PC-3 (cell line): ENCODE measurements around the gene ADAM22. TPM values are rescaled to one million over a fixed set of nuclear protein-coding genes. Genes with fewer than 3 reads are reported as not detected.

Experiments
- ATAC-seq: fragments of 200-7000 bp; cut with Tn5 transposase; 2 replicates; pipeline ENCODE4 v1.9.1; 2020; ENCODE audit warnings: mild to moderate bottlenecking, moderate library complexity
- BruUV-seq: library from RNA; stranded (reverse); fragments of 400-500 nt; replicated peaks from 2 replicates; lab custom pipeline; 2021; lab: Mats Ljungman, UMichigan
- CTCF ChIA-PET: fragments of 300-600 bp; sonication (Branson Sonifier 250); formaldehyde crosslinking; loops from one replicate; lab custom pipeline; 2022; ENCODE audit warnings: antibody characterized with exemption; lab: Charles Lee
- POLR2A ChIA-PET: fragments of 300-600 bp; sonication (Branson Sonifier 250); formaldehyde crosslinking; loops from one replicate; lab custom pipeline; 2022; ENCODE audit warnings: antibody characterized with exemption; ENCODE audit not compliant: unreplicated experiment; lab: Charles Lee
- DNase-seq: peaks from one replicate; pipeline ENCODE4 v3.0.0-alpha.2; 2015
- H2AFZ ChIP-seq: fragments of 300-600 bp; sonication (generic); 2 replicates; pipeline ENCODE4 v1.6.0; 2016; ENCODE audit warnings: antibody characterized with exemption, low read length
- H3F3A ChIP-seq: fragments of 300-600 bp; sonication (generic); one replicate; pipeline ENCODE4 v1.6.0; 2017; ENCODE audit warnings: antibody characterized with exemption, low read length, control low read depth, mild to moderate bottlenecking; ENCODE audit not compliant: unreplicated experiment
- H3K27ac ChIP-seq: fragments of 300-600 bp; sonication (generic); 2 replicates; pipeline ENCODE4 v1.5.1; 2016; ENCODE audit warnings: mild to moderate bottlenecking, low read length
- H3K27me3 ChIP-seq: fragments of 300-600 bp; sonication (generic); 2 replicates; pipeline ENCODE4 v1.6.1; 2016; ENCODE audit warnings: low read length, mixed read lengths
- H3K36me3 ChIP-seq: fragments of 300-600 bp; sonication (generic); 2 replicates; pipeline ENCODE4 v1.6.1; 2016; ENCODE audit warnings: low read depth, mixed run types, low read length, mixed read lengths
- H3K4me1 ChIP-seq: fragments of 300-600 bp; sonication (generic); 2 replicates; pipeline ENCODE4 v1.5.1; 2016; ENCODE audit warnings: low read length; ENCODE audit not compliant: insufficient read depth
- H3K4me2 ChIP-seq: fragments of 300-600 bp; sonication (generic); 2 replicates; pipeline ENCODE4 v1.6.0; 2016; ENCODE audit warnings: low read length
- H3K4me3 ChIP-seq: fragments of 300-600 bp; sonication (generic); 2 replicates; pipeline ENCODE4 v1.5.1; 2016; ENCODE audit warnings: mild to moderate bottlenecking, low read length, mixed read lengths
- H3K79me2 ChIP-seq: fragments of 300-600 bp; sonication (generic); 2 replicates; pipeline ENCODE4 v1.6.1; 2017; ENCODE audit warnings: low read length, mixed read lengths
- H3K9ac ChIP-seq: fragments of 300-600 bp; sonication (generic); 2 replicates; pipeline ENCODE4 v1.6.0; 2016; ENCODE audit warnings: mild to moderate bottlenecking, low read length
- H3K9me2 ChIP-seq: fragments of 300-600 bp; sonication (generic); replicated peaks from 2 replicates; pipeline ENCODE4 v1.6.1; 2016; ENCODE audit warnings: mixed run types, low read length, mixed read lengths
- H3K9me3 ChIP-seq: fragments of 300-600 bp; sonication (generic); 2 replicates; pipeline ENCODE4 v1.6.1; 2016; ENCODE audit warnings: low read length, mixed read lengths
- H4K20me1 ChIP-seq: fragments of 300-600 bp; sonication (generic); 2 replicates; pipeline ENCODE4 v1.6.1; 2016; ENCODE audit warnings: low read length, mixed read lengths
- CTCF ChIP-seq: fragments of 300-600 bp; sonication (generic); conservative IDR thresholded peaks from 2 replicates; pipeline ENCODE4 v1.5.1; 2017; ENCODE audit warnings: antibody characterized with exemption, low read depth, mild to moderate bottlenecking, low read length
- EZH2 ChIP-seq: fragments of 300-600 bp; sonication (generic); IDR thresholded peaks from one replicate; pipeline ENCODE4 v1.6.1; 2017; ENCODE audit warnings: antibody characterized with exemption, mild to moderate bottlenecking, low read length; ENCODE audit not compliant: unreplicated experiment
- EZH2phosphoT487 ChIP-seq: fragments of 300-600 bp; sonication (generic); IDR thresholded peaks from 2 replicates; pipeline ENCODE4 v1.6.1; 2018; ENCODE audit warnings: mild to moderate bottlenecking, antibody characterized with exemption, low read length, borderline replicate concordance
- intact Hi-C: fragments of 100-400 bp; cut with micrococcal nuclease; formaldehyde crosslinking; loops from 2 replicates; pipeline ENCODE4 v1.9.0; 2023
- total RNA-seq: library from RNA; depleted of rRNA; stranded (reverse); fragments of >200 nt; gene quantifications from 2 replicates; pipeline ENCODE4 v1.2.3, GENCODE V29; 2014

ADAM22 gene
- total RNA-seq, 1 experiment from 2014 or later: 4.4 TPM

GRCh38 chr7:88167223-88167622, 233.2 kb downstream of the ADAM22 start:
- no peak overlapping the region for H3K4me3 ChIP-seq
- ChIA-PET POLR2A (no interaction called here), CTCF (no interaction called here)
- no peak for DNase-seq
- no peak overlapping the region for H2AFZ ChIP-seq
- intact Hi-C loops: loop anchor here (10.0 kb wide), 1 partner anchor 662 kb away; no protein-coding TSS in a partner anchor
- TF ChIP-seq EZH2phosphoT487 (no peak), CTCF (no peak), EZH2 (no peak)
- H3F3A ChIP-seq: no peaks in the 10 kb centered on the region
- H3K4me2 ChIP-seq: no peak overlapping the region
- no peak overlapping the region for H3K27ac ChIP-seq
- H3K79me2 ChIP-seq: no peaks in the 10 kb centered on the region
- no TSS peak for BruUV-seq
- peak; percentile 20 for ATAC-seq
- H4K20me1 ChIP-seq: no peaks in the 10 kb centered on the region
- H3K9me3 ChIP-seq: no peaks in the 10 kb centered on the region
- H3K27me3 ChIP-seq: no peaks in the 10 kb centered on the region
- H3K4me1 ChIP-seq: no peaks in the 10 kb centered on the region
- no peaks in the 10 kb centered on the region for H3K9me2 ChIP-seq
- H3K9ac ChIP-seq: no peak overlapping the region
- no peaks in the 10 kb centered on the region for H3K36me3 ChIP-seq

GRCh38 chr7:88167721-88168120, 233.7 kb downstream of the ADAM22 start:
- intact Hi-C loops: loop anchor here (2.0 to 10.0 kb wide), 2 partner anchors 367 to 663 kb away; no protein-coding TSS in a partner anchor
- CTCF ChIA-PET: no interaction called here
- no peaks in the 10 kb centered on the region for H3K36me3 ChIP-seq
- DNase-seq (no peak), ATAC-seq (no peak)
- no peak overlapping the region for H3K4me3 ChIP-seq
- no peaks in the 10 kb centered on the region for H3K4me1 ChIP-seq
- no peaks in the 10 kb centered on the region for H3K9me3 ChIP-seq
- no peak overlapping the region for H3K4me2 ChIP-seq
- H3K9me2 ChIP-seq: no peaks in the 10 kb centered on the region
- no peak overlapping the region for H3K9ac ChIP-seq
- POLR2A ChIA-PET: no interaction called here
- no peak overlapping the region for H2AFZ ChIP-seq
- H3K27ac ChIP-seq: no peak overlapping the region
- TF ChIP-seq CTCF (no peak), EZH2 (no peak), EZH2phosphoT487 (no peak)
- no peaks in the 10 kb centered on the region for H3F3A ChIP-seq
- no TSS peak for BruUV-seq
- no peaks in the 10 kb centered on the region for H4K20me1 ChIP-seq
- H3K79me2 ChIP-seq: no peaks in the 10 kb centered on the region
- no peaks in the 10 kb centered on the region for H3K27me3 ChIP-seq

- Histone ChIP-seq H3K9me2 (no peaks in the 10 kb centered on the region), H3K79me2 (no peaks in the 10 kb centered on the region), H2AFZ (no peak overlapping the region), H3K27me3 (no peaks in the 10 kb centered on the region), H3K27ac (no peak overlapping the region), H3K9me3 (no peaks in the 10 kb centered on the region), H3K4me2 (no peak overlapping the region), H3K36me3 (no peaks in the 10 kb centered on the region), H3K4me3 (no peak overlapping the region), H3F3A (no peaks in the 10 kb centered on the region), H4K20me1 (no peaks in the 10 kb centered on the region), H3K9ac (no peak overlapping the region), H3K4me1 (no peaks in the 10 kb centered on the region)
- DNase-seq (peak; percentile 55), ATAC-seq (peak; percentile 51; the same call in 1 of the 2 replicates)
- BruUV-seq: no TSS peak
- POLR2A ChIA-PET: no interaction called here
- TF ChIP-seq CTCF (peak; percentile 68), EZH2 (no peak)
- intact Hi-C loops: loop anchor here (2.0 to 10.0 kb wide), 2 partner anchors 369 to 665 kb away; no protein-coding TSS in a partner anchor
- CTCF ChIA-PET: interaction anchor here (0.7 to 1.3 kb wide), 3 partner anchors 28 to 235 kb away, joined by 3 to 8 read pairs (median 4); no protein-coding TSS in a partner anchor
Measured at GRCh38 chr7:88169717-88170320, 235.8 kb downstream of the ADAM22 start.
